H1 (cell line): ENCODE results near the gene ATP5PB. TPM values are rescaled to one million over a fixed set of nuclear protein-coding genes. Genes with fewer than 3 reads are reported as not detected.

Source experiments
- CTCF ChIA-PET: fragments of 300-600 bp; sonication (Branson Sonifier 250); formaldehyde crosslinking; loops from one replicate; lab custom pipeline; 2021; ENCODE audit not compliant: partially characterized antibody; lab: Charles Lee
- POLR2A ChIA-PET: fragments of 300-600 bp; sonication (Branson Sonifier 250); formaldehyde crosslinking; loops from one replicate; lab custom pipeline; 2021; ENCODE audit warnings: inconsistent platforms; ENCODE audit not compliant: partially characterized antibody; lab: Charles Lee
- DNase-seq, 2 experiments: peaks; one replicate each; pipeline versions ENCODE4 v3.0.0 to v3.0.0-alpha.2; 2010 to 2022; ENCODE audit warnings: low spot score in 2 of 2, low read depth in 1 of 2, mixed read lengths in 1 of 2
- FAIRE-seq: peaks from 2 replicates; lab custom pipeline; 2011; peaks lifted over from hg19 to GRCh38; lab: Jason Lieb, UNC
- H2AFZ ChIP-seq: 2 replicates; pipeline ENCODE4 v1.8.1; 2012; ENCODE audit warnings: low read length, inconsistent platforms
- H2AK5ac ChIP-seq: 2 replicates; pipeline ENCODE4 v1.6.1; 2013; ENCODE audit warnings: low read depth, low read length
- H2BK120ac ChIP-seq: replicated peaks from 2 replicates; pipeline ENCODE3; 2013; ENCODE audit warnings: low read depth, low read length, inconsistent platforms
- H2BK12ac ChIP-seq: 2 replicates; pipeline ENCODE4 v1.6.1; 2013; ENCODE audit warnings: low read depth, low read length
- H2BK15ac ChIP-seq: 2 replicates; pipeline ENCODE4 v1.6.1; 2013; ENCODE audit warnings: low read length
- H2BK20ac ChIP-seq: 2 replicates; pipeline ENCODE4 v1.6.1; 2013; ENCODE audit warnings: low read length
- H2BK5ac ChIP-seq: 2 replicates; pipeline ENCODE4 v1.6.1; 2013; ENCODE audit warnings: low read depth, low read length
- H3K14ac ChIP-seq: 2 replicates; pipeline ENCODE4 v1.6.1; 2013; ENCODE audit warnings: inconsistent platforms; ENCODE audit not compliant: insufficient read length
- H3K18ac ChIP-seq: 2 replicates; pipeline ENCODE4 v1.6.1; 2013; ENCODE audit warnings: low read length; ENCODE audit errors: extremely low read depth
- H3K23ac ChIP-seq: 2 replicates; pipeline ENCODE4 v1.6.1; 2013; ENCODE audit warnings: inconsistent platforms; ENCODE audit not compliant: insufficient read length
- H3K23me2 ChIP-seq: 2 replicates; pipeline ENCODE4 v1.6.1; 2013; ENCODE audit warnings: low read depth, low read length
- H3K27ac ChIP-seq: 2 replicates; pipeline ENCODE4 v1.6.1; 2011; ENCODE audit warnings: low read depth, low read length, inconsistent platforms
- H3K27me3 ChIP-seq, 4 experiments: replicated peaks in 1 of 4; 1 replicate in 1 of 4; 2 replicates in 3 of 4; pipeline versions ENCODE4 v1.6.1 to v1.8.1; 2011 to 2013; ENCODE audit warnings: low read length in 3 of 4, mild to moderate bottlenecking in 3 of 4, inconsistent platforms in 2 of 4, mixed read lengths in 2 of 4, moderate library complexity in 1 of 4; ENCODE audit not compliant: control insufficient read depth in 3 of 4, insufficient read depth in 3 of 4; ENCODE audit errors: extremely low read depth in 1 of 4
- H3K36me3 ChIP-seq, 4 experiments: 2 replicates each; pipeline versions ENCODE4 v1.6.1 to v1.8.1; 2011 to 2013; ENCODE audit warnings: mild to moderate bottlenecking in 4 of 4, low read length in 3 of 4, moderate library complexity in 2 of 4, control low read depth in 1 of 4, inconsistent platforms in 1 of 4; ENCODE audit not compliant: insufficient read depth in 4 of 4, control insufficient read depth in 2 of 4
- H3K4ac ChIP-seq: replicated peaks from 2 replicates; pipeline ENCODE3; 2013; ENCODE audit warnings: low read length, low read depth, mixed read lengths, inconsistent platforms; ENCODE audit not compliant: insufficient read length
- H3K4me1 ChIP-seq, 4 experiments: replicated peaks in 1 of 4; 1 replicate in 1 of 4; 2 replicates in 3 of 4; pipeline versions ENCODE4 v1.6.1 to v1.8.1; 2011 to 2013; ENCODE audit warnings: low read length in 3 of 4, inconsistent platforms in 2 of 4, mixed read lengths in 1 of 4; ENCODE audit not compliant: insufficient read depth in 4 of 4, control insufficient read depth in 3 of 4
- H3K4me2 ChIP-seq, 2 experiments: 2 replicates each; pipeline versions ENCODE4 v1.6.1 to v1.8.1; 2011 to 2013; ENCODE audit warnings: low read depth in 2 of 2, low read length in 2 of 2, control low read depth in 1 of 2, inconsistent platforms in 1 of 2, mild to moderate bottlenecking in 1 of 2; ENCODE audit not compliant: insufficient read depth in 1 of 2
- H3K4me3 ChIP-seq, 4 experiments: fragments of 200-600, 300-600 bp in 1 of 4; sonication (generic), shearing (Covaris generic), sonication (Bioruptor Twin) in 1 of 4; 2 replicates each; pipeline versions ENCODE4 v1.5.1 to v1.8.1; 2011 to 2016; ENCODE audit warnings: low read length in 4 of 4, low read depth in 3 of 4, control low read depth in 2 of 4, inconsistent platforms in 2 of 4, mild to moderate bottlenecking in 2 of 4, mixed read lengths in 1 of 4, moderate library complexity in 1 of 4; ENCODE audit not compliant: insufficient read depth in 2 of 4; ENCODE audit errors: extremely low read depth in 1 of 4
- H3K56ac ChIP-seq: replicated peaks from 2 replicates; pipeline ENCODE3; 2013; ENCODE audit warnings: low read depth, mild to moderate bottlenecking, mixed read lengths, low read length, inconsistent platforms; ENCODE audit not compliant: insufficient read length
- H3K79me1 ChIP-seq: 2 replicates; pipeline ENCODE4 v1.6.1; 2013; ENCODE audit warnings: low read depth, low read length, control low read depth
- H3K79me2 ChIP-seq, 2 experiments: 2 replicates each; pipeline versions ENCODE4 v1.6.1 to v1.8.1; 2012 to 2013; ENCODE audit warnings: low read length in 2 of 2, mild to moderate bottlenecking in 2 of 2, inconsistent platforms in 1 of 2; ENCODE audit not compliant: insufficient read depth in 2 of 2, control insufficient read depth in 1 of 2
- H3K9ac ChIP-seq, 4 experiments: replicated peaks in 1 of 4; 1 replicate in 1 of 4; 2 replicates in 3 of 4; pipeline versions ENCODE4 v1.6.1 to v1.8.1; 2011 to 2013; ENCODE audit warnings: low read depth in 3 of 4, low read length in 3 of 4, control low read depth in 2 of 4, mild to moderate bottlenecking in 2 of 4, moderate library complexity in 2 of 4, inconsistent platforms in 1 of 4; ENCODE audit errors: extremely low read depth in 1 of 4
- H3K9me3 ChIP-seq, 2 experiments: 2 replicates each; pipeline versions ENCODE4 v1.6.1 to v1.8.1; 2012 to 2013; ENCODE audit warnings: mild to moderate bottlenecking in 2 of 2, moderate library complexity in 2 of 2, control low read depth in 1 of 2, inconsistent platforms in 1 of 2, low read depth in 1 of 2, low read length in 1 of 2, mixed read lengths in 1 of 2; ENCODE audit not compliant: insufficient read depth in 2 of 2
- H4K20me1 ChIP-seq, 2 experiments: replicated peaks in 1 of 2; 2 replicates each; pipeline versions ENCODE3 to v1.8.1; 2011 to 2013; ENCODE audit warnings: inconsistent platforms in 2 of 2, low read length in 2 of 2, mild to moderate bottlenecking in 1 of 2; ENCODE audit not compliant: insufficient read depth in 2 of 2, control insufficient read depth in 1 of 2
- H4K5ac ChIP-seq: 2 replicates; pipeline ENCODE4 v1.6.1; 2013; ENCODE audit warnings: low read length, low read depth, mixed read lengths, inconsistent platforms; ENCODE audit not compliant: insufficient read length
- H4K8ac ChIP-seq: 2 replicates; pipeline ENCODE4 v1.8.0; 2013; ENCODE audit warnings: mild to moderate bottlenecking, moderate library complexity, low read length, inconsistent platforms; ENCODE audit not compliant: insufficient read depth; ENCODE audit errors: extremely low read depth
- H4K91ac ChIP-seq: replicated peaks from 2 replicates; pipeline ENCODE3; 2013; ENCODE audit warnings: low read length, mixed read lengths, inconsistent platforms; ENCODE audit not compliant: insufficient read length
- HDAC6 ChIP-seq: IDR thresholded peaks from one replicate; pipeline ENCODE4 v1.7.1; 2012; ENCODE audit warnings: low read depth, mild to moderate bottlenecking, inconsistent platforms, low read length, moderate library complexity
- NANOG ChIP-seq: IDR thresholded peaks from 2 replicates; pipeline ENCODE4 v1.6.1; 2011; ENCODE audit warnings: low read length, low read depth, mild to moderate bottlenecking, inconsistent platforms; ENCODE audit not compliant: insufficient read depth, poor library complexity, severe bottlenecking
- WGBS, 2 experiments: shearing (Covaris generic) in 1 of 2; methylation state at CpG; one replicate each; pipeline versions ENCODE4 v1.1.6 to v1.1.7; 2013 to 2015; ENCODE audit warnings: low lambda C conversion rate in 2 of 2, mixed read lengths in 2 of 2, inconsistent platforms in 1 of 2, low coverage in 1 of 2, missing lambda C conversion rate in 1 of 2; ENCODE audit not compliant: insufficient replicate concordance in 2 of 2, insufficient coverage in 1 of 2, insufficient read length in 1 of 2; ENCODE audit errors: extremely low coverage in 1 of 2, missing lambda C conversion rate in 1 of 2; 5-methylcytosine and 5-hydroxymethylcytosine counted together
- polyA plus RNA-seq, 7 experiments: library from polyadenylated mRNA; depleted of rRNA in 3 of 7; stranded (reverse) in 5 of 7; unstranded in 2 of 7; fragments of >200 nt in 5 of 7; fragments of 200-250 nt in 2 of 7; gene quantifications; 1 replicate in 5 of 7; 2 replicates in 1 of 7; 4 replicates in 1 of 7; pipeline versions ENCODE4 v1.2.1 to v1.2.3, GENCODE V29; 2011 to 2013; ENCODE audit warnings: missing spikeins in 2 of 7, mixed read lengths in 2 of 7
- total RNA-seq: library from RNA; stranded (reverse); fragmentation: NEBNext Ultra II Directional; extraction: Animal tissue kit (Norgen Biotek cat#: 25700); gene quantifications from 2 replicates; pipeline ENCODE4 v1.2.1, GENCODE V29; 2021
- TF ChIP-seq, protein P1 (sequence below), 3 experiments: IDR thresholded peaks; 1 replicate in 2 of 3; 2 replicates in 1 of 3; pipeline versions ENCODE4 v1.5.1 to v1.6.1; 2011; ENCODE audit warnings: low read length in 3 of 3, mild to moderate bottlenecking in 3 of 3, inconsistent platforms in 2 of 3, low read depth in 1 of 3, moderate library complexity in 1 of 3; ENCODE audit not compliant: insufficient read depth in 1 of 3; ENCODE audit errors: control extremely low read depth in 1 of 3
- TF ChIP-seq, protein P2 (sequence below): IDR thresholded peaks from 2 replicates; pipeline ENCODE4 v1.6.1; 2011; ENCODE audit warnings: low read depth, mild to moderate bottlenecking, low read length; ENCODE audit not compliant: insufficient read depth

Gene ATP5PB
- total and polyA plus RNA-seq, 2 of the 8 experiments (the other 6 are each of a cell fraction or from before 2014, with no cell fraction given), result 232 to 262 TPM

DNA sequence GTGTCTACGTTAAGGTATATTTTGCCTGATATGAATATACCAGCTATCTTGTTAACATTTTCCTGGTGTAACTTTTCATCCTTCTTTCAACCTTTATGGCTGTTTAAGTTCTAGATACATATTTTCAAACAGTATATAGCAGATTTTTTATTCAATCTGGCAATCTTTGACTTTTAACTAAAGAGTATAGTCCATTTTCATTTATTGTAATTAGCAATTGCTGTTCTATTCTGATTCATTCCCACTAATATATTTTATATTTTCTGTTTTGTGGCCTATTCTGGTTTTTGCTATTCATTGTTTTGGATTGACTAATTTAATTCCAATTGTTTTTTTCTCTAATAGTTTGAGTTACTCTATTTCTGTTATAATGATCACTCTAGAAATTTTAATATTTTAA is 17.2 kb downstream of the ATP5PB start:
- CTCF ChIA-PET, result interaction anchor here (1.2 kb wide), 1 partner anchor 10 kb away, joined by 3 read pairs; no protein-coding TSS in a partner anchor
- no peak overlapping the region for H3K14ac ChIP-seq
- H2BK120ac ChIP-seq, result no peak overlapping the region
- H3K23me2 ChIP-seq, result no peaks in the 10 kb centered on the region
- WGBS, 2 experiments, result 0% methylated on average over 1 of the region's 1 CpG; no CpG with 5 or more reads in 1 of the 2 experiments
- no peak overlapping the region for H3K56ac ChIP-seq
- H2BK12ac ChIP-seq, result no peak overlapping the region
- H2AK5ac ChIP-seq, result no peak overlapping the region
- H3K4ac ChIP-seq, result no peak overlapping the region
- no peak overlapping the region for H4K8ac ChIP-seq
- no peak overlapping the region for H2BK15ac ChIP-seq
- no peak overlapping the region for H3K18ac ChIP-seq
- TF ChIP-seq NANOG, result no peak
- no peak for TF ChIP-seq HDAC6
- TF ChIP-seq, protein P1, sequence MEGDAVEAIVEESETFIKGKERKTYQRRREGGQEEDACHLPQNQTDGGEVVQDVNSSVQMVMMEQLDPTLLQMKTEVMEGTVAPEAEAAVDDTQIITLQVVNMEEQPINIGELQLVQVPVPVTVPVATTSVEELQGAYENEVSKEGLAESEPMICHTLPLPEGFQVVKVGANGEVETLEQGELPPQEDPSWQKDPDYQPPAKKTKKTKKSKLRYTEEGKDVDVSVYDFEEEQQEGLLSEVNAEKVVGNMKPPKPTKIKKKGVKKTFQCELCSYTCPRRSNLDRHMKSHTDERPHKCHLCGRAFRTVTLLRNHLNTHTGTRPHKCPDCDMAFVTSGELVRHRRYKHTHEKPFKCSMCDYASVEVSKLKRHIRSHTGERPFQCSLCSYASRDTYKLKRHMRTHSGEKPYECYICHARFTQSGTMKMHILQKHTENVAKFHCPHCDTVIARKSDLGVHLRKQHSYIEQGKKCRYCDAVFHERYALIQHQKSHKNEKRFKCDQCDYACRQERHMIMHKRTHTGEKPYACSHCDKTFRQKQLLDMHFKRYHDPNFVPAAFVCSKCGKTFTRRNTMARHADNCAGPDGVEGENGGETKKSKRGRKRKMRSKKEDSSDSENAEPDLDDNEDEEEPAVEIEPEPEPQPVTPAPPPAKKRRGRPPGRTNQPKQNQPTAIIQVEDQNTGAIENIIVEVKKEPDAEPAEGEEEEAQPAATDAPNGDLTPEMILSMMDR (IDR thresholded peaks at IDR 0.05; ENCODE audit: control extremely low read depth in 1 of 3, insufficient read depth in 1 of 3, low read depth in 1 of 3, low read length in 3 of 3), result no peak
- TF ChIP-seq, protein P2, sequence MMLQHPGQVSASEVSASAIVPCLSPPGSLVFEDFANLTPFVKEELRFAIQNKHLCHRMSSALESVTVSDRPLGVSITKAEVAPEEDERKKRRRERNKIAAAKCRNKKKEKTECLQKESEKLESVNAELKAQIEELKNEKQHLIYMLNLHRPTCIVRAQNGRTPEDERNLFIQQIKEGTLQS, result no peak
- TF ChIP-seq, all 59 proteins: peak for 0
- H3K9ac ChIP-seq, result no peak overlapping the region
- H2AFZ ChIP-seq, result no peak overlapping the region
- no peak overlapping the region for H3K27ac ChIP-seq
- H2BK5ac ChIP-seq, result no peak overlapping the region
- H3K79me1 ChIP-seq, result no peaks in the 10 kb centered on the region
- peaks cover 0 to 12% (median 2%) of the 10 kb centered on the region in 4 experiments; a peak in 5 of 8 replicates for H3K36me3 ChIP-seq
- no peaks in the 10 kb centered on the region for H4K20me1 ChIP-seq
- DNase-seq (no peak), FAIRE-seq (no peak)
- H3K4me2 ChIP-seq, result no peak overlapping the region
- no peak overlapping the region for H4K5ac ChIP-seq
- no peak overlapping the region for H3K23ac ChIP-seq
- H3K4me3 ChIP-seq, result no peak overlapping the region
- no peaks in the 10 kb centered on the region for H3K9me3 ChIP-seq
- no peak overlapping the region for H2BK20ac ChIP-seq
- no peaks in the 10 kb centered on the region for H3K4me1 ChIP-seq
- no peaks in the 10 kb centered on the region for H3K79me2 ChIP-seq
- no peak overlapping the region for H4K91ac ChIP-seq
- POLR2A ChIA-PET, result no interaction called here
- no peaks in the 10 kb centered on the region for H3K27me3 ChIP-seq
